ENCODE results near the gene AQP12A. TPM values are rescaled to one million over a fixed set of nuclear protein-coding genes. Genes with fewer than 3 reads are reported as not detected.
"Not testable (repeated sequence)": the region's sequence is repeated elsewhere in the genome, so short reads cannot be mapped to it uniquely, and the experiment has no call there.

The AQP12A gene
- polyA plus RNA-seq, 1 donor (not counting 4 experiments of a cell fraction or from before 2014, with no cell fraction given): not detected

- H3K9me1 ChIP-seq (ENCODE audit: control insufficient read depth, extremely low read depth, insufficient read depth, low read length); H3K79me2 ChIP-seq (ENCODE audit: control insufficient read depth, insufficient read depth, low read length); H3K9me3 ChIP-seq (ENCODE audit: control insufficient read depth, low read depth, low read length); H2AFZ ChIP-seq (ENCODE audit: control insufficient read depth, low read length); H3K4me1 ChIP-seq (ENCODE audit: control insufficient read depth, extremely low read depth, insufficient read depth, low read length); dilution Hi-C loops (cut with MboI; ENCODE audit: extremely low pct_ligation_motif_present, low sequenced_read_pairs); H3K4me3 ChIP-seq (ENCODE audit: control insufficient read depth in 2 of 3, extremely low read depth in 1 of 3, insufficient read depth in 2 of 3, low read depth in 1 of 3, low read length in 3 of 3); H3K27ac ChIP-seq (ENCODE audit: control insufficient read depth, insufficient read depth, low read length); H3K36me3 ChIP-seq (ENCODE audit: control insufficient read depth in 2 of 2, extremely low read depth in 1 of 2, insufficient read depth in 2 of 2, low read length in 2 of 2); DNase-seq (ENCODE audit: low read depth, low spot score); H4K20me1 ChIP-seq (ENCODE audit: control insufficient read depth, extremely low read depth, insufficient read depth, low read length); H3K9ac ChIP-seq (ENCODE audit: control insufficient read depth, extremely low read depth, insufficient read depth, low read length): not testable (repeated sequence)
- Histone ChIP-seq H3K4me2 (ENCODE audit: control insufficient read depth, extremely low read depth, insufficient read depth, low read depth, low read length) (peak overlapping the region; percentile 3), H3K27me3 (ENCODE audit: control insufficient read depth, extremely low read depth, insufficient read depth, low read length) (peaks cover 32% of the 10 kb centered on the region)
- peak; percentile 42 for TF ChIP-seq EZH2 (IDR thresholded peaks at IDR 0.05; ENCODE audit: low read length)
- peak; percentile 36 for FAIRE-seq
These were observed 8.9 kb downstream of the AQP12A start for GRCh38 chr2:240700616-240701015.

DNA sequence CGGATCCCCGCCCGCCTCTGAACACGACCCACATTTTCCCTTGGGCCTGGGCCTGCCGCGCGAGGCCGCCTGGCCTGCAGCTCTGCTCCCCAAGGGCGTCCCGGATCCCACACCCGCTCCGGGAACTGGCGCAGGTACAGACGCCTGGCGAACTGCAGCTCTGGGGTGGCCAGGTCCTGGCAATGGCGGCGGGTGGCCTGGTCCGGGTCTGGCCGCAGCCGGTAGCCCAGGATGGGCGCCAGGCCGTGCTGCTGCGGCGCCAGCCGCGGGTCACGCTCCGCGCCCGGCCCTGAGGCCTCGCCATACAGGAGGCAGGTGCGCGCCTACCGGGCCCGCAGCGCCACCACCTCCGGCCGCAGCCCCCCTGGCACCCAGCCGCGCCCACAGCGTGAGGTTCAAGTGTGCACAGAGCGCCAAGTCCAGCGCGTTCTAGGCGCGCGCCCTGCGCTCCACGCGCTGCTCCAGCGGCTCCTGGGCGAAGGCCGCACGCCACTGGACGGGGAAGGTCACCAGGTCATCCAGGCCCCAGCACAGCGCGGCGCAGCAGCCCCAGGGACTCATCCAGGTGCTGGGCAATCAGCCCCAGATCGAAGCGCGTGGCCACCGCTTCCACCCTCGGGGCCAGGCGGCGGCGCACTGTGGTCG lies 9.5 kb downstream of the AQP12A start:
- H3K27ac ChIP-seq (ENCODE audit: control insufficient read depth, insufficient read depth, low read length): no peak overlapping the region
- H3K27me3 ChIP-seq (ENCODE audit: control insufficient read depth, extremely low read depth, insufficient read depth, low read length): peaks cover 34% of the 10 kb centered on the region
- H3K9me1 ChIP-seq (ENCODE audit: control insufficient read depth, extremely low read depth, insufficient read depth, low read length): no peaks in the 10 kb centered on the region
- H3K79me2 ChIP-seq (ENCODE audit: control insufficient read depth, insufficient read depth, low read length): no peaks in the 10 kb centered on the region
- no peaks in the 10 kb centered on the region for H4K20me1 ChIP-seq (ENCODE audit: control insufficient read depth, extremely low read depth, insufficient read depth, low read length)
- H3K4me1 ChIP-seq (ENCODE audit: control insufficient read depth, extremely low read depth, insufficient read depth, low read length): no peaks in the 10 kb centered on the region
- dilution Hi-C loops (cut with MboI; ENCODE audit: extremely low pct_ligation_motif_present, low sequenced_read_pairs): no loop called here
- H3K4me3 ChIP-seq (ENCODE audit: control insufficient read depth in 2 of 3, extremely low read depth in 1 of 3, insufficient read depth in 2 of 3, low read depth in 1 of 3, low read length in 3 of 3): no peak overlapping the region
- no peak for TF ChIP-seq EZH2 (IDR thresholded peaks at IDR 0.05; ENCODE audit: low read length)
- TF ChIP-seq, protein P1, sequence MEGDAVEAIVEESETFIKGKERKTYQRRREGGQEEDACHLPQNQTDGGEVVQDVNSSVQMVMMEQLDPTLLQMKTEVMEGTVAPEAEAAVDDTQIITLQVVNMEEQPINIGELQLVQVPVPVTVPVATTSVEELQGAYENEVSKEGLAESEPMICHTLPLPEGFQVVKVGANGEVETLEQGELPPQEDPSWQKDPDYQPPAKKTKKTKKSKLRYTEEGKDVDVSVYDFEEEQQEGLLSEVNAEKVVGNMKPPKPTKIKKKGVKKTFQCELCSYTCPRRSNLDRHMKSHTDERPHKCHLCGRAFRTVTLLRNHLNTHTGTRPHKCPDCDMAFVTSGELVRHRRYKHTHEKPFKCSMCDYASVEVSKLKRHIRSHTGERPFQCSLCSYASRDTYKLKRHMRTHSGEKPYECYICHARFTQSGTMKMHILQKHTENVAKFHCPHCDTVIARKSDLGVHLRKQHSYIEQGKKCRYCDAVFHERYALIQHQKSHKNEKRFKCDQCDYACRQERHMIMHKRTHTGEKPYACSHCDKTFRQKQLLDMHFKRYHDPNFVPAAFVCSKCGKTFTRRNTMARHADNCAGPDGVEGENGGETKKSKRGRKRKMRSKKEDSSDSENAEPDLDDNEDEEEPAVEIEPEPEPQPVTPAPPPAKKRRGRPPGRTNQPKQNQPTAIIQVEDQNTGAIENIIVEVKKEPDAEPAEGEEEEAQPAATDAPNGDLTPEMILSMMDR (optimal IDR thresholded peaks at IDR 0.05 in 1 of 3, IDR thresholded peaks at IDR 0.05 in 1 of 3, conservative IDR thresholded peaks at IDR 0.05 in 1 of 3; ENCODE audit: extremely low read depth in 1 of 3, insufficient read depth in 2 of 3, low read length in 3 of 3): no peak
- FAIRE-seq (no peak), DNase-seq (ENCODE audit: low read depth, low spot score) (no peak)
- no peaks in the 10 kb centered on the region for H3K9me3 ChIP-seq (ENCODE audit: control insufficient read depth, low read depth, low read length)
- no peaks in the 10 kb centered on the region for H3K36me3 ChIP-seq (ENCODE audit: control insufficient read depth in 2 of 2, extremely low read depth in 1 of 2, insufficient read depth in 2 of 2, low read length in 2 of 2)
- H2AFZ ChIP-seq (ENCODE audit: control insufficient read depth, low read length): no peak overlapping the region
- no peak overlapping the region for H3K9ac ChIP-seq (ENCODE audit: control insufficient read depth, extremely low read depth, insufficient read depth, low read length)
- H3K4me2 ChIP-seq (ENCODE audit: control insufficient read depth, extremely low read depth, insufficient read depth, low read depth, low read length): peak overlapping the region; percentile 3
